ENCODE results near the gene SUDS3.

DNA sequence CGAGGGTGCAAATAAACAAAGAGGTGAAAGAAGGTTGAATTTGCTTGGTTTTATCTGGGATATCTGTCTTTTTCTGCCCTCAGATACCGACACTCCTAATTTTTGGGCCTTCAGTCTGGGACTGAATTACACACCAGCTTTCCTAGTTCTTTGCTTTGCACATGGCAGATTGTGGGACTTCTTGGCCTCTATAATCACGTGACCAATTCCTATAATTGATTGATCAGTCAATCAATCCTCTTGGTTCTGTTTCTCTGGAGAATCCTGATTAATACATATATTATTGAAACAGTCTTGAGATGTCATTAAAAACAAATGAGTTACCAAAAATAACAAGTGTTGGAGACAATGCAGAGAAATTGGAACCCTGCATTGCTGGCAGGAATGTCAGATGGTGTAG is 62.7 kb downstream of the SUDS3 start:
- TF ChIP-seq CTCF (IDR thresholded peaks at IDR 0.05; ENCODE audit: low read depth, low read length, missing input control) (no peak), EGR1 (IDR thresholded peaks at IDR 0.05; ENCODE audit: low read depth in 2 of 2) (no peak), HNF4A (conservative IDR thresholded peaks at IDR 0.05) (no peak), TAF1 (conservative IDR thresholded peaks at IDR 0.05) (no peak)
